HG03469 (cell line): Measurements from ENCODE around the gene LONRF2.

Experiments
- ATAC-seq: cut with Tn5 transposase; IDR thresholded peaks from one replicate; pipeline ENCODE4 v1.9.1; 2021; ENCODE audit warnings: mild to moderate bottlenecking, moderate library complexity, moderate number of reproducible peaks; ENCODE audit not compliant: unreplicated experiment

Gene LONRF2

GRCh38 chr2:100301881-100302584, 20.3 kb downstream of the LONRF2 start:
- no peak for ATAC-seq

GRCh38 chr2:100299548-100299947, 22.8 kb downstream of the LONRF2 start:
- no peak for ATAC-seq

- no peak for ATAC-seq
Observed at GRCh38 chr2:100297511-100297910, 24.8 kb downstream of the LONRF2 start.

- no peak for ATAC-seq
Observed at GRCh38 chr2:100294162-100294497, 28.2 kb downstream of the LONRF2 start.

- ATAC-seq: no peak
Observed at GRCh38 chr2:100293341-100294161, 28.8 kb downstream of the LONRF2 start.

GRCh38 chr2:100292022-100292580, 30.2 kb downstream of the LONRF2 start:
- no peak for ATAC-seq

- no peak for ATAC-seq
Observed at GRCh38 chr2:100291152-100291970, 30.9 kb downstream of the LONRF2 start.

- ATAC-seq: no peak
Observed at GRCh38 chr2:100290718-100291151, 31.6 kb downstream of the LONRF2 start.

- no peak for ATAC-seq
Observed at GRCh38 chr2:100289020-100289419, 33.3 kb downstream of the LONRF2 start.

- no peak for ATAC-seq
Observed at GRCh38 chr2:100286318-100286717, 36.0 kb downstream of the LONRF2 start.

GRCh38 chr2:100285691-100286090, 36.6 kb downstream of the LONRF2 start:
- no peak for ATAC-seq

GRCh38 chr2:100285011-100285410, 37.3 kb downstream of the LONRF2 start:
- ATAC-seq: no peak

GRCh38 chr2:100283724-100284501, 38.4 kb downstream of the LONRF2 start:
- no peak for ATAC-seq

- no peak for ATAC-seq
Observed at GRCh38 chr2:100281521-100282438, 40.5 kb downstream of the LONRF2 start.

- no peak for ATAC-seq
Observed at GRCh38 chr2:100279586-100280534, 42.4 kb downstream of the LONRF2 start.

- ATAC-seq: no peak
Observed at GRCh38 chr2:100278986-100279385, 43.3 kb downstream of the LONRF2 start.

- ATAC-seq: no peak
Observed at GRCh38 chr2:100278501-100278900, 43.8 kb downstream of the LONRF2 start.

GRCh38 chr2:100277540-100278207, 44.6 kb downstream of the LONRF2 start:
- ATAC-seq: no peak
